ENCODE measurements around the gene RXRA.

DNA sequence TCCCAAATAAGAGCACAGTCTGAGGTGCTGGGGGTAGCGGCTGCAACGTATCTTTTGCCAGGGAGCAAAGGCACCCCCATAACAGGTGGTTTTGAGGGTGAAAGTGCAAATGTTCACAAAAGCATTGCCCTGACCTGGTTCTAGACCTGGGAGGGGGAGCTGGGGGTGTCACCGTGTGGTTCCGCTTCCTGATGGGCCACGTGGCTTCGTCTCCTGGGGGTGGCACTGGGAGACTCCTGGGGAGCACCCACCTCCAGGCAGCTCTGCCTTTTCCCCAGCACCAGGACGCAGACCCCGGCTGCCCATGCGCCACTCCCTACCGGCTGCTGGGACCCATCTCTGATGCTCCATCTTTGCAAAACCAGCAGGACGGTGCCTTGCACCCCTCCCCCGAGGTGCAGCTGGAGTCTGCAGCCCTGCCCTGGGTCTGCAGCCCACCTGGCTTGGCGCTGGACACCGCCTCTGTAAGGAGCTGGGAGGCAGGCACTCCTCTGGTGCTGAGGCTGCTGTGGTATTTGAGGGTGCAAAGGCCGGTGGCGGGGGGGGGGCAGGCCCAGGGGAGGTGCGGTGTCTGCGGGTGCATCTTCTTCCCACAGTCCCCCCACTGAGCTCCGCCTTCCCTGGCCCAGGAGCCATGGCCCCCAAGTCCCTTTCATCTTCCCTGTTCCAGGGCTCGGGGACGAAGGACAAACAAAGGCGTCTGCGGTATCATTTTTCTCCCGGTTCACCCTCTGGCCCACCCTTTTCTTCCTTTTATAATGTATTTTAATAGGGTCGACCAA is 29.8 kb upstream of the RXRA start:
- TF ChIP-seq CTCF (IDR thresholded peaks at IDR 0.05) (no peak), POLR2A (IDR thresholded peaks at IDR 0.05) (no peak)

Data from transverse colon (tissue), 3 donors.